GM23338 (cell line): Measurements from ENCODE around the gene CCN2. TPM values are rescaled to one million over a fixed set of nuclear protein-coding genes. Genes with fewer than 3 reads are reported as not detected.

ENCODE experiments used
- ATAC-seq: fragments of 200-7000 bp; cut with Tn5 transposase; 3 replicates; pipeline ENCODE4 v1.9.1; 2020
- DNase-seq: peaks from one replicate; pipeline ENCODE4 v3.0.0-alpha.2; 2015; ENCODE audit warnings: low spot score
- H2AFZ ChIP-seq: fragments of 200-600 bp; sonication (generic); 2 replicates; pipeline ENCODE4 v1.8.0; 2016; ENCODE audit warnings: antibody characterized with exemption, mild to moderate bottlenecking, moderate library complexity
- H3F3A ChIP-seq: fragments of 200-600 bp; sonication (generic); replicated peaks from 2 replicates; pipeline ENCODE4 v1.8.0; 2017; ENCODE audit warnings: antibody characterized with exemption, mixed run types, low read depth
- H3K27ac ChIP-seq: fragments of 200-600 bp; sonication (generic); 2 replicates; pipeline ENCODE4 v1.6.1; 2016; ENCODE audit warnings: low read depth
- H3K27me3 ChIP-seq: fragments of 200-600 bp; sonication (generic); 2 replicates; pipeline ENCODE4 v1.8.0; 2016; ENCODE audit warnings: mild to moderate bottlenecking, mixed run types, moderate library complexity; ENCODE audit not compliant: insufficient read depth
- H3K36me3 ChIP-seq: fragments of 200-600 bp; sonication (generic); 2 replicates; pipeline ENCODE4 v1.8.0; 2016; ENCODE audit warnings: mild to moderate bottlenecking; ENCODE audit not compliant: insufficient read depth
- H3K4me1 ChIP-seq: fragments of 200-600 bp; sonication (generic); 2 replicates; pipeline ENCODE4 v1.8.0; 2016; ENCODE audit warnings: mild to moderate bottlenecking, moderate library complexity; ENCODE audit not compliant: insufficient read depth
- H3K4me2 ChIP-seq: fragments of 200-600 bp; sonication (generic); 2 replicates; pipeline ENCODE4 v1.7.1; 2017; ENCODE audit warnings: mixed run types
- H3K4me3 ChIP-seq: fragments of 200-600 bp; sonication (generic); 2 replicates; pipeline ENCODE4 v1.6.1; 2016; ENCODE audit warnings: mixed run types
- H3K79me2 ChIP-seq: fragments of 200-600 bp; sonication (generic); replicated peaks from 2 replicates; pipeline ENCODE4 v1.8.0; 2017; ENCODE audit warnings: mild to moderate bottlenecking; ENCODE audit not compliant: insufficient read depth
- H3K9me2 ChIP-seq: fragments of 200-600 bp; sonication (generic); 2 replicates; pipeline ENCODE4 v1.8.0; 2017; ENCODE audit not compliant: insufficient read depth
- H4K20me1 ChIP-seq: fragments of 200-600 bp; sonication (generic); replicated peaks from 2 replicates; pipeline ENCODE4 v1.8.0; 2017; ENCODE audit warnings: mild to moderate bottlenecking; ENCODE audit not compliant: insufficient read depth
- H3K27ac Mint-ChIP-seq: 2 replicates; pipeline ENCODE4 v1.8.0; 2020; ENCODE audit warnings: inconsistent platforms, mild to moderate bottlenecking, moderate library complexity, mixed read lengths
- H3K27me3 Mint-ChIP-seq: 3 replicates; pipeline ENCODE4 v1.8.0; 2022; ENCODE audit warnings: low read depth, mild to moderate bottlenecking, moderate library complexity, mixed read lengths, inconsistent platforms; ENCODE audit not compliant: insufficient read depth, poor library complexity
- H3K36me3 Mint-ChIP-seq: 3 replicates; pipeline ENCODE4 v1.8.0; 2021; ENCODE audit warnings: low read depth, mild to moderate bottlenecking, inconsistent platforms, moderate library complexity, mixed read lengths
- H3K4me1 Mint-ChIP-seq: 3 replicates; pipeline ENCODE4 v1.8.0; 2020; ENCODE audit warnings: mild to moderate bottlenecking, inconsistent platforms, mixed read lengths
- H3K4me3 Mint-ChIP-seq: 3 replicates; pipeline ENCODE4 v1.8.0; 2021; ENCODE audit warnings: moderate library complexity, mild to moderate bottlenecking, inconsistent platforms, mixed read lengths
- H3K9me3 Mint-ChIP-seq: 3 replicates; pipeline ENCODE4 v1.8.0; 2020; ENCODE audit warnings: moderate library complexity, mild to moderate bottlenecking, inconsistent platforms, mixed read lengths
- EZH2 ChIP-seq: fragments of 200-600 bp; sonication (generic); IDR thresholded peaks from one replicate; pipeline ENCODE4 v1.8.0; 2017; ENCODE audit warnings: antibody characterized with exemption, mild to moderate bottlenecking, low read depth; ENCODE audit not compliant: unreplicated experiment
- EZH2phosphoT487 ChIP-seq: fragments of 200-600 bp; sonication (generic); IDR thresholded peaks from one replicate; pipeline ENCODE4 v1.8.1; 2018; ENCODE audit warnings: antibody characterized with exemption; ENCODE audit not compliant: unreplicated experiment
- JUNB ChIP-seq: IDR thresholded peaks from one replicate; pipeline ENCODE4 v1.6.1; 2016; ENCODE audit warnings: antibody characterized with exemption; ENCODE audit not compliant: unreplicated experiment
- POLR2AphosphoS5 ChIP-seq: IDR thresholded peaks from 2 replicates; pipeline ENCODE4 v1.6.1; 2016; ENCODE audit warnings: antibody characterized with exemption, low read depth
- STAT1 ChIP-seq: IDR thresholded peaks from one replicate; pipeline ENCODE4 v1.6.1; 2016; ENCODE audit warnings: antibody characterized with exemption; ENCODE audit not compliant: unreplicated experiment
- ZNF114 ChIP-seq: fragments of 250-450 bp; sonication (Bioruptor Pico); IDR thresholded peaks from 2 replicates; pipeline ENCODE4 v1.5.0; 2020; ENCODE audit warnings: mild to moderate bottlenecking, moderate library complexity
- polyA plus RNA-seq: library from polyadenylated mRNA; unstranded; fragments of >200 nt; fragmentation: Nextera tagmentation; extraction: Ambion mirVana; gene quantifications from 2 replicates; pipeline ENCODE4 v1.2.1, GENCODE V29; 2016
- total RNA-seq: library from RNA; depleted of rRNA; stranded (reverse); fragments of >200 nt; shearing (Covaris generic); gene quantifications from 2 replicates; pipeline ENCODE4 v1.2.3, GENCODE V29; 2014
- TF ChIP-seq, protein P1 (sequence below): IDR thresholded peaks from 2 replicates; pipeline ENCODE4 v1.6.1; 2016; ENCODE audit warnings: antibody characterized with exemption
- TF ChIP-seq, protein P2 (sequence below), 2 experiments: fragments of 200-600 bp in 1 of 2; sonication (generic) in 1 of 2; conservative IDR thresholded peaks; 2 replicates each; pipeline versions ENCODE4 v1.5.1 to v1.6.1; 2016 to 2017; ENCODE audit warnings: antibody characterized with exemption in 2 of 2, low read depth in 2 of 2, mild to moderate bottlenecking in 2 of 2, moderate library complexity in 1 of 2
- TF ChIP-seq, protein P3 (sequence below): fragments of 250-450 bp; sonication (Bioruptor Pico); IDR thresholded peaks from 2 replicates; pipeline ENCODE4 v1.5.0; 2020; ENCODE audit warnings: mild to moderate bottlenecking, moderate library complexity
- TF ChIP-seq, protein P4 (sequence below): IDR thresholded peaks from one replicate; pipeline ENCODE4 v1.6.1; 2018; ENCODE audit warnings: antibody characterized with exemption; ENCODE audit not compliant: unreplicated experiment

CCN2 gene
- total and polyA plus RNA-seq, 2 experiments from 2014 or later = 128 to 159 TPM

DNA sequence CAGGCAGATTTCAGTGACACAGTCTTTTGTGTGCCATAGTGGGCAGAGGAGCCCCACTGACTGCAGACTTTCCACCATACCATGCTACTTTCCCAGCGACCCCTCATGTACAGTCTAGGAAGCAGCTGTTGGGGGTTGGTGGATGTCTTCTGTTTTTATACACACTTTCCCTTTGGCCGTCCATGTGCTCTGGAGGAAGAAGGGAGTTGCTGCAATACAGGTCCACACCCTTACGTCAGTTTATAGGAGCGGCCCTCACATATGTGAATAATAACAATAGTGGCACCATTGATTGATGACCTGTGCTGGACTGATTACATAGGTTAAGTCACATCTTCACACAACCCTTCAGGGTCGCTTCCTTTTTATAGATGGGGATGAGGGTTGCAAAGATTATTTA lies 17.5 kb upstream of the CCN2 start:
- Histone ChIP-seq H3K4me2 (no peak overlapping the region), H3F3A (no peaks in the 10 kb centered on the region), H3K4me1 (0 out of 2 replicates have a peak, but pooled peaks cover 3% of the 10 kb centered on the region), H4K20me1 (no peaks in the 10 kb centered on the region), H3K27me3 (no peaks in the 10 kb centered on the region), H3K36me3 (no peaks in the 10 kb centered on the region), H2AFZ (no peak overlapping the region), H3K4me3 (no peak overlapping the region), H3K79me2 (no peaks in the 10 kb centered on the region), H3K27ac (no peak overlapping the region), H3K9me2 (0 out of 2 replicates have a peak, but pooled peaks cover 5% of the 10 kb centered on the region)
- no peak for ATAC-seq
- no peak for DNase-seq
- Mint-ChIP-seq H3K27ac (no peak overlapping the region), H3K9me3 (no peaks in the 10 kb centered on the region), H3K4me3 (no peak overlapping the region), H3K36me3 (no peaks in the 10 kb centered on the region), H3K4me1 (peaks cover 11% of the 10 kb centered on the region; the same call in 2 of the 3 replicates), H3K27me3 (no peaks in the 10 kb centered on the region)
- no peak for TF ChIP-seq ZNF114 (CRISPR knock-in tag)
- TF ChIP-seq, protein P1, sequence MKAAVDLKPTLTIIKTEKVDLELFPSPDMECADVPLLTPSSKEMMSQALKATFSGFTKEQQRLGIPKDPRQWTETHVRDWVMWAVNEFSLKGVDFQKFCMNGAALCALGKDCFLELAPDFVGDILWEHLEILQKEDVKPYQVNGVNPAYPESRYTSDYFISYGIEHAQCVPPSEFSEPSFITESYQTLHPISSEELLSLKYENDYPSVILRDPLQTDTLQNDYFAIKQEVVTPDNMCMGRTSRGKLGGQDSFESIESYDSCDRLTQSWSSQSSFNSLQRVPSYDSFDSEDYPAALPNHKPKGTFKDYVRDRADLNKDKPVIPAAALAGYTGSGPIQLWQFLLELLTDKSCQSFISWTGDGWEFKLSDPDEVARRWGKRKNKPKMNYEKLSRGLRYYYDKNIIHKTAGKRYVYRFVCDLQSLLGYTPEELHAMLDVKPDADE = no peak
- TF ChIP-seq STAT1 = no peak
- TF ChIP-seq, protein P2, sequence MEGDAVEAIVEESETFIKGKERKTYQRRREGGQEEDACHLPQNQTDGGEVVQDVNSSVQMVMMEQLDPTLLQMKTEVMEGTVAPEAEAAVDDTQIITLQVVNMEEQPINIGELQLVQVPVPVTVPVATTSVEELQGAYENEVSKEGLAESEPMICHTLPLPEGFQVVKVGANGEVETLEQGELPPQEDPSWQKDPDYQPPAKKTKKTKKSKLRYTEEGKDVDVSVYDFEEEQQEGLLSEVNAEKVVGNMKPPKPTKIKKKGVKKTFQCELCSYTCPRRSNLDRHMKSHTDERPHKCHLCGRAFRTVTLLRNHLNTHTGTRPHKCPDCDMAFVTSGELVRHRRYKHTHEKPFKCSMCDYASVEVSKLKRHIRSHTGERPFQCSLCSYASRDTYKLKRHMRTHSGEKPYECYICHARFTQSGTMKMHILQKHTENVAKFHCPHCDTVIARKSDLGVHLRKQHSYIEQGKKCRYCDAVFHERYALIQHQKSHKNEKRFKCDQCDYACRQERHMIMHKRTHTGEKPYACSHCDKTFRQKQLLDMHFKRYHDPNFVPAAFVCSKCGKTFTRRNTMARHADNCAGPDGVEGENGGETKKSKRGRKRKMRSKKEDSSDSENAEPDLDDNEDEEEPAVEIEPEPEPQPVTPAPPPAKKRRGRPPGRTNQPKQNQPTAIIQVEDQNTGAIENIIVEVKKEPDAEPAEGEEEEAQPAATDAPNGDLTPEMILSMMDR (conservative IDR thresholded peaks at IDR 0.05; ENCODE audit: low read depth in 2 of 2) = no peak
- no peak for TF ChIP-seq EZH2
- no peak for TF ChIP-seq EZH2phosphoT487

DNA sequence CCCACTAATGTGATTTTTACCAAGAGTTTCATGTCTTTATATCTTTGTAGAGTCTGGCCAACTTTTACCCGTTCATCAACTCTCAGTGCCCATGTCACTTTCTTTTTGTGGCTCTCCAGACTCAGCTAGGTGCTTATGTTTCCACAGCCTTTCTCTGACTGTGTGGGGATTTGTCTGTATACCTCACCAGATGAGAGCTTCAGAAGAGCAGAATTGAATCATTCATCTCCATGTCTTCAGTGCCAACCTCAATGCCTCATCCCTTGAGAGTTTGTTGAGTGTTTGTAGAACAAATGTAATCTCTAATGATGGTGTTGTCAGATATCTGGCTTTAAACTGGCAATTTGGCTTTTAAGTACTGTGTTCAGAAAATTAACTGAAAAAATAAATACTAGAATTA lies 16.8 kb upstream of the CCN2 start:
- Histone ChIP-seq H3K9me2 (0 out of 2 replicates have a peak, but pooled peaks cover 6% of the 10 kb centered on the region), H3K4me1 (0 out of 2 replicates have a peak, but pooled peaks cover 3% of the 10 kb centered on the region), H3K27me3 (no peaks in the 10 kb centered on the region), H2AFZ (no peak overlapping the region), H3K79me2 (no peaks in the 10 kb centered on the region), H3K4me3 (no peak overlapping the region), H3F3A (no peaks in the 10 kb centered on the region), H3K4me2 (no peak overlapping the region), H3K36me3 (no peaks in the 10 kb centered on the region), H4K20me1 (no peaks in the 10 kb centered on the region), H3K27ac (no peak overlapping the region)
- DNase-seq (no peak), ATAC-seq (no peak)
- Mint-ChIP-seq H3K36me3 (no peaks in the 10 kb centered on the region), H3K4me1 (peaks cover 11% of the 10 kb centered on the region; the same call in 2 of the 3 replicates), H3K4me3 (no peak overlapping the region), H3K9me3 (no peaks in the 10 kb centered on the region), H3K27me3 (no peaks in the 10 kb centered on the region), H3K27ac (no peak overlapping the region)
- TF ChIP-seq, protein P3, sequence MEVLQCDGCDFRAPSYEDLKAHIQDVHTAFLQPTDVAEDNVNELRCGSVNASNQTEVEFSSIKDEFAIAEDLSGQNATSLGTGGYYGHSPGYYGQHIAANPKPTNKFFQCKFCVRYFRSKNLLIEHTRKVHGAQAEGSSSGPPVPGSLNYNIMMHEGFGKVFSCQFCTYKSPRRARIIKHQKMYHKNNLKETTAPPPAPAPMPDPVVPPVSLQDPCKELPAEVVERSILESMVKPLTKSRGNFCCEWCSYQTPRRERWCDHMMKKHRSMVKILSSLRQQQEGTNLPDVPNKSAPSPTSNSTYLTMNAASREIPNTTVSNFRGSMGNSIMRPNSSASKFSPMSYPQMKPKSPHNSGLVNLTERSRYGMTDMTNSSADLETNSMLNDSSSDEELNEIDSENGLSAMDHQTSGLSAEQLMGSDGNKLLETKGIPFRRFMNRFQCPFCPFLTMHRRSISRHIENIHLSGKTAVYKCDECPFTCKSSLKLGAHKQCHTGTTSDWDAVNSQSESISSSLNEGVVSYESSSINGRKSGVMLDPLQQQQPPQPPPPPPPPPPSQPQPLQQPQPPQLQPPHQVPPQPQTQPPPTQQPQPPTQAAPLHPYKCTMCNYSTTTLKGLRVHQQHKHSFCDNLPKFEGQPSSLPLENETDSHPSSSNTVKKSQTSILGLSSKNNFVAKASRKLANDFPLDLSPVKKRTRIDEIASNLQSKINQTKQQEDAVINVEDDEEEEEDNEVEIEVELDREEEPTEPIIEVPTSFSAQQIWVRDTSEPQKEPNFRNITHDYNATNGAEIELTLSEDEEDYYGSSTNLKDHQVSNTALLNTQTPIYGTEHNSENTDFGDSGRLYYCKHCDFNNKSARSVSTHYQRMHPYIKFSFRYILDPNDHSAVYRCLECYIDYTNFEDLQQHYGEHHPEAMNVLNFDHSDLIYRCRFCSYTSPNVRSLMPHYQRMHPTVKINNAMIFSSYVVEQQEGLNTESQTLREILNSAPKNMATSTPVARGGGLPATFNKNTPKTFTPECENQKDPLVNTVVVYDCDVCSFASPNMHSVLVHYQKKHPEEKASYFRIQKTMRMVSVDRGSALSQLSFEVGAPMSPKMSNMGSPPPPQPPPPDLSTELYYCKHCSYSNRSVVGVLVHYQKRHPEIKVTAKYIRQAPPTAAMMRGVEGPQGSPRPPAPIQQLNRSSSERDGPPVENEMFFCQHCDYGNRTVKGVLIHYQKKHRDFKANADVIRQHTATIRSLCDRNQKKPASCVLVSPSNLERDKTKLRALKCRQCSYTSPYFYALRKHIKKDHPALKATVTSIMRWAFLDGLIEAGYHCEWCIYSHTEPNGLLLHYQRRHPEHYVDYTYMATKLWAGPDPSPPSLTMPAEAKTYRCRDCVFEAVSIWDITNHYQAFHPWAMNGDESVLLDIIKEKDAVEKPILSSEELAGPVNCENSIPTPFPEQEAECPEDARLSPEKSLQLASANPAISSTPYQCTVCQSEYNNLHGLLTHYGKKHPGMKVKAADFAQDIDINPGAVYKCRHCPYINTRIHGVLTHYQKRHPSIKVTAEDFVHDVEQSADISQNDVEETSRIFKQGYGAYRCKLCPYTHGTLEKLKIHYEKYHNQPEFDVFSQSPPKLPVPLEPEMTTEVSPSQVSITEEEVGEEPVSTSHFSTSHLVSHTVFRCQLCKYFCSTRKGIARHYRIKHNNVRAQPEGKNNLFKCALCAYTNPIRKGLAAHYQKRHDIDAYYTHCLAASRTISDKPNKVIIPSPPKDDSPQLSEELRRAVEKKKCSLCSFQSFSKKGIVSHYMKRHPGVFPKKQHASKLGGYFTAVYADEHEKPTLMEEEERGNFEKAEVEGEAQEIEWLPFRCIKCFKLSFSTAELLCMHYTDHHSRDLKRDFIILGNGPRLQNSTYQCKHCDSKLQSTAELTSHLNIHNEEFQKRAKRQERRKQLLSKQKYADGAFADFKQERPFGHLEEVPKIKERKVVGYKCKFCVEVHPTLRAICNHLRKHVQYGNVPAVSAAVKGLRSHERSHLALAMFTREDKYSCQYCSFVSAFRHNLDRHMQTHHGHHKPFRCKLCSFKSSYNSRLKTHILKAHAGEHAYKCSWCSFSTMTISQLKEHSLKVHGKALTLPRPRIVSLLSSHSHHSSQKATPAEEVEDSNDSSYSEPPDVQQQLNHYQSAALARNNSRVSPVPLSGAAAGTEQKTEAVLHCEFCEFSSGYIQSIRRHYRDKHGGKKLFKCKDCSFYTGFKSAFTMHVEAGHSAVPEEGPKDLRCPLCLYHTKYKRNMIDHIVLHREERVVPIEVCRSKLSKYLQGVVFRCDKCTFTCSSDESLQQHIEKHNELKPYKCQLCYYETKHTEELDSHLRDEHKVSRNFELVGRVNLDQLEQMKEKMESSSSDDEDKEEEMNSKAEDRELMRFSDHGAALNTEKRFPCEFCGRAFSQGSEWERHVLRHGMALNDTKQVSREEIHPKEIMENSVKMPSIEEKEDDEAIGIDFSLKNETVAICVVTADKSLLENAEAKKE (CRISPR knock-in tag) = no peak
- TF ChIP-seq STAT1 = no peak
- TF ChIP-seq POLR2AphosphoS5 = no peak
- no peak for TF ChIP-seq JUNB
- TF ChIP-seq, protein P4, sequence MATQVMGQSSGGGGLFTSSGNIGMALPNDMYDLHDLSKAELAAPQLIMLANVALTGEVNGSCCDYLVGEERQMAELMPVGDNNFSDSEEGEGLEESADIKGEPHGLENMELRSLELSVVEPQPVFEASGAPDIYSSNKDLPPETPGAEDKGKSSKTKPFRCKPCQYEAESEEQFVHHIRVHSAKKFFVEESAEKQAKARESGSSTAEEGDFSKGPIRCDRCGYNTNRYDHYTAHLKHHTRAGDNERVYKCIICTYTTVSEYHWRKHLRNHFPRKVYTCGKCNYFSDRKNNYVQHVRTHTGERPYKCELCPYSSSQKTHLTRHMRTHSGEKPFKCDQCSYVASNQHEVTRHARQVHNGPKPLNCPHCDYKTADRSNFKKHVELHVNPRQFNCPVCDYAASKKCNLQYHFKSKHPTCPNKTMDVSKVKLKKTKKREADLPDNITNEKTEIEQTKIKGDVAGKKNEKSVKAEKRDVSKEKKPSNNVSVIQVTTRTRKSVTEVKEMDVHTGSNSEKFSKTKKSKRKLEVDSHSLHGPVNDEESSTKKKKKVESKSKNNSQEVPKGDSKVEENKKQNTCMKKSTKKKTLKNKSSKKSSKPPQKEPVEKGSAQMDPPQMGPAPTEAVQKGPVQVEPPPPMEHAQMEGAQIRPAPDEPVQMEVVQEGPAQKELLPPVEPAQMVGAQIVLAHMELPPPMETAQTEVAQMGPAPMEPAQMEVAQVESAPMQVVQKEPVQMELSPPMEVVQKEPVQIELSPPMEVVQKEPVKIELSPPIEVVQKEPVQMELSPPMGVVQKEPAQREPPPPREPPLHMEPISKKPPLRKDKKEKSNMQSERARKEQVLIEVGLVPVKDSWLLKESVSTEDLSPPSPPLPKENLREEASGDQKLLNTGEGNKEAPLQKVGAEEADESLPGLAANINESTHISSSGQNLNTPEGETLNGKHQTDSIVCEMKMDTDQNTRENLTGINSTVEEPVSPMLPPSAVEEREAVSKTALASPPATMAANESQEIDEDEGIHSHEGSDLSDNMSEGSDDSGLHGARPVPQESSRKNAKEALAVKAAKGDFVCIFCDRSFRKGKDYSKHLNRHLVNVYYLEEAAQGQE = no peak
